Left renal cortex interstitium (tissue), 4 donors: ENCODE results near the gene OS9. TPM values are rescaled to one million over a fixed set of nuclear protein-coding genes. Genes with fewer than 3 reads are reported as not detected.
"Not testable (repeated sequence)": the region's sequence is repeated elsewhere in the genome, so short reads cannot be mapped to it uniquely, and the experiment has no call there.

Experiments
- DNase-seq, 4 donors: peaks; one replicate each; pipeline ENCODE4 v3.0.0-alpha.2; 2013; ENCODE audit warnings: low read depth in 4 of 4, low spot score in 2 of 4, missing footprints in 1 of 4
- polyA plus RNA-seq, 4 donors: library from polyadenylated mRNA; unstranded; fragments of 120-200 nt; gene quantifications; one replicate each; pipeline ENCODE4 v1.2.1, GENCODE V29; 2013; ENCODE audit not compliant: insufficient read length in 4 of 4

OS9 gene
- polyA plus RNA-seq, 4 donors, result 206 to 226 (median 209) TPM

GRCh38 chr12:57721846-57722608, 28.1 kb downstream of the OS9 start:
- not testable (repeated sequence) for DNase-seq

DNA sequence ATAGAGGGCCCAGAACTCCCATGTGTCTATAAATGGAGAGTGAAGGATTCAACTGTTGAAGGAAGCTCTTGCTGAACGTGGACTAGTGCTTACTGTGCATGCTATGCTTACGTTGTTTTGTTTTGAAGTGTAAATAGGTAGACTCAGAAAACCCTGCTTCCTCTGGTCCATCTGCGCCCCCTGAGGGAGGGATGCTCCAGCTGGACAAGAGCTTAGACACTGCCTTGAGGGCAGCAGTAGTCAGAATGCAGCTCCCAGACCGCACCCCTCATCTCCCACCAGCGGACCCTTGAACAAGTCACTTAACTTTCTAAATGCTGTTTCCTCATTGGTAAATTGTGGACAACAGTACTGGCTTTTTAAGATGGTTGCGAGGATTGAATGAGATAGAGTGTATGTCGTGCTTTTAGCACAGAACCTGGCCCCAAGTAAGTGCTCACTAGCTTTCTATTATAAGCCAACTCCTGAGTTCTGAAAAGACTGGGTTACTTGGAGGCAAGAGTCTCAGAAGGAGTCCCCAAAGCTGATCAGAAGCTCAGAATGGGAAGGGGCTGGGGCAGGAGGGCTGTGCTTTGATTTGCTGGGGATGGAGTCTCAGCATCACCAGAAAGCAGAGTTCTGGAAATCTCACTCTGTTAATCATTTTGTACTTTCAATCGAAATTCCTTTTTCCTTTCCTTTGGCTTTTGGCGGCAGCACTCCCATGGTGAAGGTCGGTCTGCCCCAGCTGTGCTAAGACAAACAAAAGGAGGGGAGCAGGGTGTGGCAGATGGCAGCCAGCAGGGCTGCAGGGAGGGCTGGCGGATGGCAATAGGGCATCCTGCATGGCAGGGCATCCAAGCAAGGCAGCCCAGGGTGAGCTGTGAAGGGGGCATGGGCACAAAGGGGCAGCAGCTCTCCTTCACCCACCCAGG, 29.0 kb downstream of the OS9 start:
- no peak for DNase-seq

- DNase-seq, result no peak
Measured at GRCh38 chr12:57723630-57723962, 29.7 kb downstream of the OS9 start.

DNA sequence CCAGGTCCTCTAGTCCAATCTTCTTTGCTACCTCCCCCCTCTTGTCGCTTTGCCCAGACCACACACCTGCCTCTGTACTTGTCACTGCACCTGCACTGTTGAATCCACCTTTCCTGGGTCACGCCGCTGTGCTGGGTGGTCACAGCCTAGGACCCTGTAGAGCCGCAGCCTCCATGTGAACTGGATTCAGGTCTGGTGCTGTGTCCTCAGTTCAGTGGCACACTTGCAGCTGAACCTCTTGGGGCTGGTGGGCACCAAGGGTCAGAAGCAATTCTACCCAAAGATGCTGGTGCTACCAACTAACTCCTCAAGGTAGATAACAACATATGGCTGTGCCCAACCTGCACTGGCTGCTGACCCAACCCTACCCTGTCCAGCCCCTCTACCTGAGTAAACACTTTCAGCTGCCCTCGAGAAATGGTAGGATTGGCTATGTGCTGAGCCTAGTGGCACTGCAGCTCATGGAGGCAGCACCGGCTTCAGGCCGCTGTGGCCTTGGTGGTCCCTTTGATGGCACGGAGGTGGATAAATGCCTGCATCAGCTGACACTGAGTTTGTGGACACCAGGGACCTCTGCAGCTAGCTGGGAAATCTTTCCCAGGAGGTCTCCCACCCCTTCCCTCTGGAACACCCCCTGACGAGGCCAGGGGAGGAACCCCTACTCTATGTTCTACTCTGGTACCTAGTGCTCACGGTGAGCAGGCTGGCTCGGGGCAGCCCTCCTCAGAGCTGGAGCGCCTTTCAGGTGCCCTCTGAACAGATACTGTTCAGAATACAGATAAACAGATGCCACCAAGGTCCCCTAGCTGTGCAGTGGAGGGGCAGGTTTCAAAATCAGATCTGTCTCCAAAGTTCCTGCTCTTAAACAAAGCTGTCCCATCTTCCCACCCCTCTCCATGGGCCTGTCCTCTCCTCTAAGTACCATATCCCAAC, 30.3 kb downstream of the OS9 start:
- DNase-seq, result no peak

DNA sequence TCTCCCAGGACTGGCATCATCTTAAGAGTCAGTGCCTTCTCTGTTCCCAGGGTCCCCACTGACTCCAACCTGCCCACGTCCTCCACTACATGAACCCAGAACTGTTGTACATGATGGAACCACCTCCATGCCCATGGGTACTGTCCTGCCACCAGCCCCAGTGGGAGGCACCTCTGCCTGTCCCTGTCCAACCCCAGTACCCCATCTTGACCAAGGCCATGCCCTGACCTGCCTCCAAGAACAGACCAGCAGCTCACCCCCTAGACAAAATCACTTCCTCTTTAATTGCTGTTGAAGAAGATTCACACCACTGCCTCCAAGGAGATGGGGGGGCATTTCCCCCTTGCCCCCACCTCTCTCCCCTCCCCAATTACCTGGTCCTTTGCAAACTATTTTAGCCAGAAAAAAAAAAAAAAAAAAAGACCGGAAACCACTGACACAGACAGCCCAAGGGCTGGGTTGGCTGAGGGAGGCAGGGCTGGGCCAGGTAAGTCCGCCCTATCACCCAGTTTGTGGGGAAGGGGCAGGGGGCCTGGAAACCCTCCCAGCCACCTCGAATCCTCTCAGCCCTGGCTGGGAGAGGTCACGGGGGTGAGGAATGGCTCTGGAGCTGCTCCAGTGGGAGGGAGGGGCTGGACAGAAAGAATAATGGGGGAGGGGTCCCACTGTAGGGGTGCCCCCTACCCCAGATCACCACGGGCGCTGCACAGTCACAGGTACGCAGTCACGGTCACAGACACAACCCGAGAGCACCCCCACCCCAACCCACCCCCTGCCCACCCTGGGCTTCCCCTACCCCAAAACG, 31.2 kb downstream of the OS9 start:
- DNase-seq, result no peak

DNA sequence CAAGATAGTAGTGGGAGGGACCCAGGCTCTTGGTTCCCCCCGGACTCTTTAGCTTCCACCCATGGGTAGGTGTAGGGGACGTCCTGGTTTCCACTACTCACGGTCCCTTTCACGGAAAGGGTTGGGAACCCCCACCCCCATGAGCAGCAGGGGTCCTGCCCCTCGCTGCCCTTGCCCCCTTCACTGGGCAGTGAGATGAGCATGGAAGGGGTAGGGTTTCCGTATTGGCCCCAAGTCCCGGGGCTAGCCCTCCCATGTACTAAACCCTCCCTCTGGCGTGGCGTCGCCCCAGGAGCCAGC, 31.9 kb downstream of the OS9 start:
- no peak for DNase-seq

DNA sequence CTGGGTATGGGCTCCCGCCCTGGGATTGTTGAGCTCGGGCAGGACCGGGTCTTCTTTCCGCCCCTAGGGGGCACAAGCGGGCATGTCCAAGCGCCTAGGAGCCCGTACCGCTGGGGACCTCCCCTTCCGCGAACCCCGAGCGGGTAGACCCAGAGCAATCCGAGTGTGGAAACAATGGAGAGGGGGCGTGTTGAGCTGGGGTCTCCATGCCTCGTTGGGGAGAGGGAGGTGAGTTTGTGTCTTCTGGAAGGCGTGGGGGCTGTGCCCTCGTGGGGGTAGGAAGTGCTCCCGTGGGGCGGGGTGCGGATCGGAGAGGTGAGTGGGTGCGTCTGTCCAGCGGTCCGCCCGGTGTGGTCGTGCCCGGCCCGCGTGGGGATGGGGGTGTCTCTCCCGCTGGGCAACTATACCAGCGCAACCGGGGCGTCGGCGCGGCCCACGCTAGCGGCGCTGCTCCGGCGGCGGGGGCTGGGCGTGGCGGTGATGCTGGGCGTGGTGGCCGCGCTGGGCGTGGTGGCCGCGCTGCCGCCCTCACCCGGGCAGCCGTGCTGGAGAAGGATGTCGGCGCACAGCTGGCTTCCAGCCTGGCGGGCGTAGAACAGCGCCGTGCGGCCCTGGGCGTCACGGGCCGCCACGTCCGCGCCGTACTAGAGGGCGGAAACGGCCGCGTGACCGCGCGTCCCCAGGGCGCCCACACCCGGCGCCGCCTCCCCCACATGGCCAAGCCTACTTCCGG, 32.4 kb downstream of the OS9 start:
- no peak for DNase-seq

GRCh38 chr12:57726884-57727757, 33.2 kb downstream of the OS9 start:
- DNase-seq, result no peak

- DNase-seq, result no peak
Measured at GRCh38 chr12:57727758-57728395, 33.9 kb downstream of the OS9 start.

- no peak for DNase-seq
Measured at GRCh38 chr12:57729321-57729844, 35.5 kb downstream of the OS9 start.

DNA sequence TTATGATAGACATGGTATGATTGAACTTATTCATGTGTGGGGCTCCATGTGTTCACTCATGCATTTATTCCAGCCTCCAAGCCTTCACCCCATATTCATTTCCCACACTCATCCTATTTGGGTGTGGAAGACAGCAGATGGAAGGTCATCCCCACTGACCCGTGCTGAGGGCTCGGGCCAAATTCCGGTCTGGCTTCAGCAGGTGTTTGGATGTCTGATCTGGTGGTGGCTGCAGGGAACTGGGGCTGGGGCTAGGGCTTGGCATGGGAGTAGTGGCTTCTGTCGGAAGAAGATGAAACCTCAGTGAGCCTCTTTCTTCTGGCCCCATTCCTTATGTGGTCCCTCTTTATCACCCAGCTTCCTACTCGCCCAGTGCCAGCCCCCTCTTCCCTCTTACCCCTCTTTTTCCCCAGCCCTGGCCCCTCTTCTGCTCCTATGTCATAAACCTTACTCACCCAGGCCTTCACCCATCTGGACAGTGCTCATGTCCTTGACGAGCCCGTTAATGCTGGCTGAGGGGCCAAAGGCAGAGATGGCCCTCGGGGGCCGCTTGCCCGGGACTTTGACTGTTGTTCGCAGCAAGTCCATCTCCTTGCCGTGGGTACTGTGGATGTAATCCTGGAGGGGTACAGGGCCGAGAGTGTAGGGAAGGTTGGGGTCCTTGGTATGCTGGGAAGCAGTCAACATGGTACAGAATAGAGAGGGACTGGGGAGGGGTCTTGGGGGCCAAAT, 36.6 kb downstream of the OS9 start:
- no peak for DNase-seq

GRCh38 chr12:57731411-57732080, 37.6 kb downstream of the OS9 start:
- DNase-seq, result no peak

- DNase-seq, result no peak
Measured at GRCh38 chr12:57732270-57732669, 38.3 kb downstream of the OS9 start.

- no peak for DNase-seq
Measured at GRCh38 chr12:57732726-57733593, 39.0 kb downstream of the OS9 start.

GRCh38 chr12:57733928-57734327, 40.0 kb downstream of the OS9 start:
- no peak for DNase-seq

DNA sequence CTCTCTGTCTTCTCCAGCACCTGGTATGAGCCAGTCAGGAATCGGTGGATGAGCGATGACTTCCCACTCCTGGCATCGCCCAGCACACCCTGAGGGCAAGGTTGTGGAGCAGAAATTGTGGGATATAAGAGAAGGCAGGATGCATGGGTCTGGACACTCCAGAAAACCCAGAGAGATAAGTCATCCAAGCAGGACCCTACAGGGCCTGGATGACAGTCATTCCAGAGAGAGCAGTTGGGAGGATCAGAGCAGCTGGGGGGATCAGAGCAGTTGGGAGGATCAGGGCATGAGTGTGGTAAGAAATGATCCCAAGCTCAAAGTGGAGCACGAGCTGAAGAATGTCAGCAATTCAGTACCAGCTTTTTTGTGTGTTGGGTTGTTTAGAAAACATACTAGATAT, 40.7 kb downstream of the OS9 start:
- no peak for DNase-seq
